ENCODE data around the gene C10orf53. TPM values are rescaled to one million over a fixed set of nuclear protein-coding genes. Genes with fewer than 3 reads are reported as not detected.

C10orf53 gene
- total RNA-seq, 1 experiment from 2014 or later: not detected

DNA sequence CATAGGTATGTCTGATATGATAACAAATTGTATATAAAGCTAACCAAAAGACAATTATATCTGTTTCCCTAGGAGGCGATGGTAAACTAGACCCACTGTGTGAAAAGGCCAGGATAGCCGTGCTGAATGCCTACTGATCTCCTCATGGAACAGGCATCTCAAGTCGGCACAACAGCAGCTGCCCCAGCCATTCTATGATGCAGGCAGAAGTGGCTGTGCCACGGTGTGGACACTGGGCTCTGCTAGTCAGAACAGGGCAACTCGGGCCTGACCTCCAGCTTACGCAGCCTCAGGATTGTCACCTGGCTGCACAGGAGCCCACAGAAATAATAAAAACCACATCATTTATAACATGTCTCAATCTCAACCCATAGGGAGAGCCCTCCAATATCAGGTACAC, 15.0 kb downstream of the C10orf53 start:
- in situ Hi-C loops (cut with HindIII; ENCODE audit: low pct_unique_long_range_greater_than_20kb, low sequenced_read_pairs): no loop called here
- CTCF ChIA-PET: no interaction called here
- no peak for ATAC-seq

DNA sequence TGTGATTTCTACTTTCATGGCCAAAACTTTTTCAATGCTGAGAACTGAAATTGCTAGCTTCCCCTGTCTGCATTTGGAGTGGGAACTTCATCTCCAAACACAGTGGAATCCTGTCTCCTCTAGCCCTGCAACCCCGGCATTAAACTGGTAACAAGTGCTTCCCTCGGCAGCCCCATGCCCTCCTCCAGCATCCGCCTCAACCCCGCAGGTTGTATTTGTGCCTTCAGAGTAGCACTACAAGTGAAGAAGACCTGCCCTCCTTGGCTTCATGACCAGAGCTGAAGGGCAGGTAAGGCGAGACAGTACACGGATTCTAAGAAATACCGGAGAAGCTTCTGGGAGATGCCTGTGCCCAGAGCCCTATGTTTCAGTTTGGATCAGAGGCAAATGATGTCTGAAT, 16.9 kb downstream of the C10orf53 start:
- BruUV-seq (replicated peaks): no TSS peak
- intact Hi-C loops (cut with micrococcal nuclease; ENCODE audit: unreplicated experiment): no loop called here
- TF ChIP-seq SIN3A (IDR thresholded peaks at IDR 0.05; ENCODE audit: borderline replicate concordance, insufficient read depth, low read depth, low read length) (no peak), POLR2AphosphoS5 (IDR thresholded peaks at IDR 0.05; ENCODE audit: low read depth, low read length) (no peak), TCF7L2 (IDR thresholded peaks at IDR 0.05; ENCODE audit: low read depth, low read length) (no peak)
- TF ChIP-seq, protein P1, sequence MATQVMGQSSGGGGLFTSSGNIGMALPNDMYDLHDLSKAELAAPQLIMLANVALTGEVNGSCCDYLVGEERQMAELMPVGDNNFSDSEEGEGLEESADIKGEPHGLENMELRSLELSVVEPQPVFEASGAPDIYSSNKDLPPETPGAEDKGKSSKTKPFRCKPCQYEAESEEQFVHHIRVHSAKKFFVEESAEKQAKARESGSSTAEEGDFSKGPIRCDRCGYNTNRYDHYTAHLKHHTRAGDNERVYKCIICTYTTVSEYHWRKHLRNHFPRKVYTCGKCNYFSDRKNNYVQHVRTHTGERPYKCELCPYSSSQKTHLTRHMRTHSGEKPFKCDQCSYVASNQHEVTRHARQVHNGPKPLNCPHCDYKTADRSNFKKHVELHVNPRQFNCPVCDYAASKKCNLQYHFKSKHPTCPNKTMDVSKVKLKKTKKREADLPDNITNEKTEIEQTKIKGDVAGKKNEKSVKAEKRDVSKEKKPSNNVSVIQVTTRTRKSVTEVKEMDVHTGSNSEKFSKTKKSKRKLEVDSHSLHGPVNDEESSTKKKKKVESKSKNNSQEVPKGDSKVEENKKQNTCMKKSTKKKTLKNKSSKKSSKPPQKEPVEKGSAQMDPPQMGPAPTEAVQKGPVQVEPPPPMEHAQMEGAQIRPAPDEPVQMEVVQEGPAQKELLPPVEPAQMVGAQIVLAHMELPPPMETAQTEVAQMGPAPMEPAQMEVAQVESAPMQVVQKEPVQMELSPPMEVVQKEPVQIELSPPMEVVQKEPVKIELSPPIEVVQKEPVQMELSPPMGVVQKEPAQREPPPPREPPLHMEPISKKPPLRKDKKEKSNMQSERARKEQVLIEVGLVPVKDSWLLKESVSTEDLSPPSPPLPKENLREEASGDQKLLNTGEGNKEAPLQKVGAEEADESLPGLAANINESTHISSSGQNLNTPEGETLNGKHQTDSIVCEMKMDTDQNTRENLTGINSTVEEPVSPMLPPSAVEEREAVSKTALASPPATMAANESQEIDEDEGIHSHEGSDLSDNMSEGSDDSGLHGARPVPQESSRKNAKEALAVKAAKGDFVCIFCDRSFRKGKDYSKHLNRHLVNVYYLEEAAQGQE (IDR thresholded peaks at IDR 0.05; ENCODE audit: insufficient read depth in 1 of 2, low read depth in 2 of 2, low read length in 1 of 2): no peak
- TF ChIP-seq, protein P2, sequence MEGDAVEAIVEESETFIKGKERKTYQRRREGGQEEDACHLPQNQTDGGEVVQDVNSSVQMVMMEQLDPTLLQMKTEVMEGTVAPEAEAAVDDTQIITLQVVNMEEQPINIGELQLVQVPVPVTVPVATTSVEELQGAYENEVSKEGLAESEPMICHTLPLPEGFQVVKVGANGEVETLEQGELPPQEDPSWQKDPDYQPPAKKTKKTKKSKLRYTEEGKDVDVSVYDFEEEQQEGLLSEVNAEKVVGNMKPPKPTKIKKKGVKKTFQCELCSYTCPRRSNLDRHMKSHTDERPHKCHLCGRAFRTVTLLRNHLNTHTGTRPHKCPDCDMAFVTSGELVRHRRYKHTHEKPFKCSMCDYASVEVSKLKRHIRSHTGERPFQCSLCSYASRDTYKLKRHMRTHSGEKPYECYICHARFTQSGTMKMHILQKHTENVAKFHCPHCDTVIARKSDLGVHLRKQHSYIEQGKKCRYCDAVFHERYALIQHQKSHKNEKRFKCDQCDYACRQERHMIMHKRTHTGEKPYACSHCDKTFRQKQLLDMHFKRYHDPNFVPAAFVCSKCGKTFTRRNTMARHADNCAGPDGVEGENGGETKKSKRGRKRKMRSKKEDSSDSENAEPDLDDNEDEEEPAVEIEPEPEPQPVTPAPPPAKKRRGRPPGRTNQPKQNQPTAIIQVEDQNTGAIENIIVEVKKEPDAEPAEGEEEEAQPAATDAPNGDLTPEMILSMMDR (IDR thresholded peaks at IDR 0.05): no peak
- DNase-seq (ENCODE audit: low read depth, low spot score) (no peak), ATAC-seq (no peak)
- Histone ChIP-seq H3K4me1 (ENCODE audit: control insufficient read depth, insufficient read depth, low read length) (no peaks in the 10 kb centered on the region), H3K4me3 (ENCODE audit: low read depth in 2 of 2, low read length in 2 of 2) (no peak overlapping the region), H3K36me3 (ENCODE audit: control insufficient read depth, insufficient read depth, low read length) (no peaks in the 10 kb centered on the region), H3K27me3 (ENCODE audit: control insufficient read depth, insufficient read depth, low read length) (peaks cover 12% of the 10 kb centered on the region), H3K27ac (ENCODE audit: low read length) (no peak overlapping the region), H3K9me3 (ENCODE audit: control insufficient read depth, insufficient read depth, low read depth, low read length) (no peaks in the 10 kb centered on the region)
- in situ Hi-C loops (cut with HindIII; ENCODE audit: low pct_unique_long_range_greater_than_20kb, low sequenced_read_pairs): no loop called here
- ChIA-PET CTCF (no interaction called here), POLR2A (no interaction called here)

More for the DNA sequence above, 15.0 kb downstream of the C10orf53 start:
- Histone ChIP-seq H3K9me3 (ENCODE audit: control insufficient read depth, insufficient read depth, low read depth, low read length) (no peaks in the 10 kb centered on the region), H3K27me3 (ENCODE audit: control insufficient read depth, insufficient read depth, low read length) (peaks cover 14% of the 10 kb centered on the region), H3K36me3 (ENCODE audit: control insufficient read depth, insufficient read depth, low read length) (no peaks in the 10 kb centered on the region), H3K4me1 (ENCODE audit: control insufficient read depth, insufficient read depth, low read length) (no peaks in the 10 kb centered on the region), H3K4me3 (ENCODE audit: low read depth in 2 of 2, low read length in 2 of 2) (no peak overlapping the region), H3K27ac (ENCODE audit: low read length) (no peak overlapping the region)
- intact Hi-C loops (cut with micrococcal nuclease; ENCODE audit: unreplicated experiment): no loop called here
- TF ChIP-seq POLR2AphosphoS5 (IDR thresholded peaks at IDR 0.05; ENCODE audit: low read depth, low read length): no peak
- POLR2A ChIA-PET: no interaction called here
- no peak for DNase-seq (ENCODE audit: low read depth, low spot score)
- BruUV-seq (replicated peaks): no TSS peak

DNA sequence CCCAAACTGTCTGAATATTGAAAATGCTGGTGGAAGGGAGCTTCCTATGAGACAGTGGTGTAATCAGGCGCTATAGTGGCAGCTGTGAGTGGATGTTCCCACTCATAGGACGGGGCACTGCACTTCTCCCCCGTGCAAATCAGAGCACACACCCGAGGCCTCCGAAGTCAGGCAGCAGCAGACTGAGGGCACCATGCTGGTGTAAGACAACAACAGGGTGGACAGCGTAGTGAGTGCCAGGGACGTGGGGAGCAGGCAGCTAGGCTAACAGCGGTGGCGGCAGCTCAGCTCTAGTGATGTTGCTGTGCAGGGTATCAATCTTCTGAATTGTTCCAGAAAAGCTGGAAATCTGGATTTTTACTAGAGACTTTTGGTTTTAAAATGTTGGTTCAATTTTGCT, 19.2 kb downstream of the C10orf53 start:
- in situ Hi-C loops (cut with HindIII; ENCODE audit: low pct_unique_long_range_greater_than_20kb, low sequenced_read_pairs): no loop called here
- no peaks in the 10 kb centered on the region for H3K4me1 ChIP-seq (ENCODE audit: control insufficient read depth, insufficient read depth, low read length)
- intact Hi-C loops (cut with micrococcal nuclease; ENCODE audit: unreplicated experiment): no loop called here
- ChIA-PET CTCF (no interaction called here), POLR2A (no interaction called here)
- ATAC-seq: no peak
- H3K27ac ChIP-seq (ENCODE audit: low read length): no peak overlapping the region
- no peak overlapping the region for H3K4me3 ChIP-seq (ENCODE audit: low read depth in 2 of 2, low read length in 2 of 2)
- H3K9me3 ChIP-seq (ENCODE audit: control insufficient read depth, insufficient read depth, low read depth, low read length): no peaks in the 10 kb centered on the region
- DNase-seq (ENCODE audit: low read depth, low spot score): no peak
- TF ChIP-seq SIN3A (IDR thresholded peaks at IDR 0.05; ENCODE audit: borderline replicate concordance, insufficient read depth, low read depth, low read length) (no peak), TCF7L2 (IDR thresholded peaks at IDR 0.05; ENCODE audit: low read depth, low read length) (no peak), POLR2AphosphoS5 (IDR thresholded peaks at IDR 0.05; ENCODE audit: low read depth, low read length) (no peak)
- TF ChIP-seq, protein P1 (IDR thresholded peaks at IDR 0.05; ENCODE audit: insufficient read depth in 1 of 2, low read depth in 2 of 2, low read length in 1 of 2): no peak
- TF ChIP-seq, protein P2 (IDR thresholded peaks at IDR 0.05): no peak
- H3K36me3 ChIP-seq (ENCODE audit: control insufficient read depth, insufficient read depth, low read length): no peaks in the 10 kb centered on the region
- BruUV-seq (replicated peaks): no TSS peak
- peaks cover 10% of the 10 kb centered on the region for H3K27me3 ChIP-seq (ENCODE audit: control insufficient read depth, insufficient read depth, low read length)

Measured in Panc1 (cell line).